Glutamatergic neuron (in vitro differentiated cells): ENCODE results near the gene CUEDC1. TPM values are rescaled to one million over a fixed set of nuclear protein-coding genes. Genes with fewer than 3 reads are reported as not detected.

Experiments
- DNase-seq: peaks from one replicate; pipeline ENCODE4 v3.0.0; 2022
- H3K27ac Mint-ChIP-seq: one replicate; pipeline ENCODE4 v1.8.0; 2020; ENCODE audit warnings: mild to moderate bottlenecking, mixed read lengths, inconsistent platforms; ENCODE audit not compliant: unreplicated experiment
- H3K27me3 Mint-ChIP-seq: one replicate; pipeline ENCODE4 v1.8.0; 2020; ENCODE audit warnings: mild to moderate bottlenecking, moderate library complexity, mixed read lengths, inconsistent platforms; ENCODE audit not compliant: unreplicated experiment
- H3K36me3 Mint-ChIP-seq: one replicate; pipeline ENCODE4 v1.8.0; 2020; ENCODE audit warnings: mild to moderate bottlenecking, mixed read lengths, inconsistent platforms; ENCODE audit not compliant: unreplicated experiment
- H3K4me1 Mint-ChIP-seq: one replicate; pipeline ENCODE4 v1.8.0; 2020; ENCODE audit warnings: mild to moderate bottlenecking, low read depth, mixed read lengths, inconsistent platforms; ENCODE audit not compliant: unreplicated experiment
- H3K4me3 Mint-ChIP-seq: one replicate; pipeline ENCODE4 v1.8.0; 2020; ENCODE audit warnings: mild to moderate bottlenecking, mixed read lengths, inconsistent platforms; ENCODE audit not compliant: unreplicated experiment
- H3K9me3 Mint-ChIP-seq: one replicate; pipeline ENCODE4 v1.8.0; 2020; ENCODE audit warnings: mild to moderate bottlenecking, moderate library complexity, mixed read lengths, inconsistent platforms; ENCODE audit not compliant: unreplicated experiment
- CTCF ChIP-seq: fragments of 200-600 bp; sonication (generic); IDR thresholded peaks from one replicate; pipeline ENCODE4 v1.5.0; 2021; ENCODE audit not compliant: partially characterized antibody, unreplicated experiment
- total RNA-seq: library from RNA; stranded (reverse); fragmentation: NEBNext Ultra II Directional; extraction: Animal tissue kit (Norgen Biotek cat#: 25700); gene quantifications from one replicate; pipeline ENCODE4 v1.2.1, GENCODE V29; 2021; ENCODE audit not compliant: unreplicated experiment

CUEDC1 gene
- total RNA-seq, 1 donor from 2014 or later, result 22.9 TPM

DNA sequence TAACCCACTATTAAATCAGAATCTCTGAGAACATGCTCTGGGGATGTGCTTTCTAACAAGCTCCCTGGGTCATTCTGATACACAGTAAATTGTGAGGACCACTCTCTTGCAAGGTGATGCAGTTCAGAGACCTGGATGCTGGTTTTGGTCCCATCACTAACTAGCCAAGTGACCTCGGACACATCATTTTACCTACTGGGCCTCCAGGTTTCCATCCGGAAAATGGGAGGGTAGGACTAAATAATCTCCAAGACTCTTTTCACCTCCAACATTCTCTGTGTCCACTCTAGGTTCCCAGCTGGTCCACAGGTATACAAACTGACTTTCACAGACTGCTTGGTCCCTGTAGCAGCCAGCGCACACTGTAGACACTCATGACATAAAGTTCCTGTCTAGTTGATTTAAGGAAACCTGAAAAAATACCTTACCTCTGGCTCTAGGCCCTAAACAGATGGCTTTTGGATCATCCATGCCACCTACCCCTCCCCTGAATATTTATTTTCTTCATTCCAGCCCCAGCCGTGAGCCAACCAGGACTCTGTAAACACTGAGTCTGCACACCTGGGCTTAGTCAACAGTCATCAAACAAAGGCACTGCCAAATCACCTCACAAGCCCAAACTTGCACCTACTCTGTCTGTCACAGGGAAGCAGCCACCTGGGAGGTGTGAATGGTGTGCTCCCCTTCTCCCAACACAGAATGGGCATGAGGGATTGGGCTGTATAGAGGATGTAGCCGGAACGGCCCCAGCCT, 54.0 kb downstream of the CUEDC1 start:
- H3K27me3 Mint-ChIP-seq, result peaks cover 4% of the 10 kb centered on the region
- no peak for DNase-seq
- H3K27ac Mint-ChIP-seq, result no peak overlapping the region
- no peak for TF ChIP-seq CTCF
- H3K4me3 Mint-ChIP-seq, result no peak overlapping the region
- H3K9me3 Mint-ChIP-seq, result peaks cover 8% of the 10 kb centered on the region
- H3K4me1 Mint-ChIP-seq, result peaks cover 29% of the 10 kb centered on the region
- H3K36me3 Mint-ChIP-seq, result no peaks in the 10 kb centered on the region

DNA sequence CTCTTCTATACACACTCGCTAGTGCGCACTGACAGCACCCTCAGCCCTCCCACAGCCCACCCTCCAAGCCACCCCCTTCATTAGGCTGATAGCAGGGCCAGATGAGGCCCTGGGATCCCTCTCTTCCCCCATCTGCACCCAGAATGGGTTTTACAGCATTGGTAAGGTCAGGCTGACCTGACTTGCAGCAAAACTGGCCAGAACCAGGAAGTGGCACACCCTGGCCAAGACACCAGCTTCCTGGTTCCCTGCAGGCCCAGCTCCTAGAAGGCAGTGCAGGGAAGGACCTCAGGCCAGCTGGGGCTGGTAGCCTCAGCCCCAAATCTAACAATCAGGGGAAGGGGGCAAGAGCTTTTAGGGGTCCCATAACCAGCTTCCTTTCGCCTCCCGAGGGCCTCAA, 55.4 kb downstream of the CUEDC1 start:
- no peak overlapping the region for H3K4me3 Mint-ChIP-seq
- no peak overlapping the region for H3K27ac Mint-ChIP-seq
- no peak for TF ChIP-seq CTCF
- H3K4me1 Mint-ChIP-seq, result peaks cover 25% of the 10 kb centered on the region
- no peaks in the 10 kb centered on the region for H3K36me3 Mint-ChIP-seq
- H3K27me3 Mint-ChIP-seq, result peaks cover 2% of the 10 kb centered on the region
- no peak for DNase-seq
- peaks cover 4% of the 10 kb centered on the region for H3K9me3 Mint-ChIP-seq

DNA sequence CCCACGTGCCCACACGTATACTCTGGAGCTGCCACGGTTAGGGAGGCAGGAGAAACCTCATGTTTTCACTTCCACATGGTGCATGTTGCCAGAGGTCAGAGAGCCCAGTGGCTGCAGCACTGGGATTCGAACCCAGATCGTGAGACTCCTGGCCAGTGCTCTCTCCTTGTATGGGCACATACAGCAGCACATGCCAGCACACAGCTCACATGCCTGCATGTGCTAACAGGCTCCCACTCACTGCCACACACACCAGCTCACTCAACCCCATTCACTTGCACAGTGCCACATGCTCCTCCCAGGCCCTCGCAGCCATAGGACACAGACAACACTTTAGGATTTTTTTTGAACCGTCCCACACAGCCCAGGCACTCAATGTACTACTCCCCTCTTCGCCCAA, 55.8 kb downstream of the CUEDC1 start:
- Mint-ChIP-seq H3K27me3 (peaks cover 2% of the 10 kb centered on the region), H3K4me3 (no peak overlapping the region), H3K4me1 (peaks cover 25% of the 10 kb centered on the region), H3K27ac (no peak overlapping the region), H3K36me3 (no peaks in the 10 kb centered on the region), H3K9me3 (peaks cover 4% of the 10 kb centered on the region)
- no peak for DNase-seq
- TF ChIP-seq CTCF, result no peak

- peak; percentile 69 for DNase-seq
- H3K27ac Mint-ChIP-seq, result no peak overlapping the region
- H3K36me3 Mint-ChIP-seq, result no peaks in the 10 kb centered on the region
- H3K9me3 Mint-ChIP-seq, result peaks cover 4% of the 10 kb centered on the region
- no peak overlapping the region for H3K4me3 Mint-ChIP-seq
- H3K27me3 Mint-ChIP-seq, result peaks cover 2% of the 10 kb centered on the region
- no peak for TF ChIP-seq CTCF
- peaks cover 21% of the 10 kb centered on the region for H3K4me1 Mint-ChIP-seq
Measured at GRCh38 chr17:57898487-57899311, 56.5 kb downstream of the CUEDC1 start.
